ENCODE measurements around the gene SMYD3. TPM values are rescaled to one million over a fixed set of nuclear protein-coding genes. Genes with fewer than 3 reads are reported as not detected.

SMYD3 gene
- total and polyA plus RNA-seq, 9 of the 15 experiments (the other 6 are each of a cell fraction or from before 2014, with no cell fraction given) = 128 to 440 (median 197) TPM

DNA sequence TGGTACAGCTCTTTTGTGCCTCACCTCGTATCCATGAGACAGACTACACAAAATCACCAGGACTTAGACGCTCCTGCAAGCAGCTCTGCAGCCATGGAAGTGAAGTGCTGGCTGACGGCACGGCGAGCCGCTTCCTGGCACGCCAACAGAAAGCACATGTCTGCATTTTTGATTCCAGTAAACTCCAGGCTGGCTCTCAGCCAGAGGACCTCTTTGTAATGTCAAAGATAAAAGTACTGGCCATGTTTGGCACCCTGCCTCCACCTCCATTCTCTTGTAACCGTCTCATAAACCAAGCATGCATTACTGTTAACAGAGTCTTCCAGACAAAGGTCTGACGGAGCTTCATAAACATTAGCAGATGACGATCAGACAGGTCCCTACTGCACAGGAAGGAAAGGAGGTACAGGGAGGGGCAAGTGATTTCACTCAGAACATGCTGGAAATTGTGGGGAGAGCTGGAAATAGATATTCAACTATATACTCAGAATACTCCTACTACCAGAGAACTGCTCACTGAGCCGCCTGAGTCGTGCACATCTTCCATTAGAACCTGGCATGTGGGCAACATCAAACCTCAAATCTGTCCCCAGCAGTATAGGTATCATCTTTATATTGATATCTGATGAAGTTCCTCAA, 632.0 kb downstream of the SMYD3 start (continued):
- TF ChIP-seq RB1 (IDR thresholded peaks at IDR 0.05; ENCODE audit: low read depth) (no peak), ZNF695 (CRISPR knock-in tag; IDR thresholded peaks at IDR 0.05) (no peak), POLR2AphosphoS5 (IDR thresholded peaks at IDR 0.05; ENCODE audit: control insufficient read depth, insufficient read depth, low read depth, low read length) (no peak), ZFPM2 (CRISPR knock-in tag; IDR thresholded peaks at IDR 0.05) (no peak), NR2F6 (CRISPR knock-in tag; IDR thresholded peaks at IDR 0.05) (no peak), ZBED1 (IDR thresholded peaks at IDR 0.05) (no peak), TEAD4 (IDR thresholded peaks at IDR 0.05; ENCODE audit: low read length) (peak; percentile 20; the same call in 1 of the 2 replicates), TEAD4 (CRISPR knock-in tag; IDR thresholded peaks at IDR 0.05; ENCODE audit: borderline replicate concordance) (no peak), NFATC3 (IDR thresholded peaks at IDR 0.05) (no peak), RBM22 (IDR thresholded peaks at IDR 0.05; ENCODE audit: low read depth, low read length, poor library complexity, severe bottlenecking) (peak; percentile 13), MAX (CRISPR knock-in tag; IDR thresholded peaks at IDR 0.05) (peak; percentile 46; the same call in 1 of the 2 replicates), ZBTB34 (CRISPR knock-in tag; IDR thresholded peaks at IDR 0.05) (no peak), CREB1 (IDR thresholded peaks at IDR 0.05) (no peak), CREB1 (CRISPR knock-in tag; IDR thresholded peaks at IDR 0.05) (no peak), MECOM (CRISPR knock-in tag; IDR thresholded peaks at IDR 0.05) (no peak), ARID1B (IDR thresholded peaks at IDR 0.05) (peak; percentile 76), POU5F1 (IDR thresholded peaks at IDR 0.05; ENCODE audit: borderline replicate concordance, low read depth, low read length, partially characterized antibody) (no peak), SMARCB1 (IDR thresholded peaks at IDR 0.05; ENCODE audit: insufficient read length, low read depth) (no peak), SMAD4 (CRISPR knock-in tag; conservative IDR thresholded peaks at IDR 0.05) (peak; percentile 40; the same call in 1 of the 2 replicates), HDAC2 (IDR thresholded peaks at IDR 0.05) (peak; percentile 31; the same call in 1 of the 2 replicates)
- TF ChIP-seq, protein P1, sequence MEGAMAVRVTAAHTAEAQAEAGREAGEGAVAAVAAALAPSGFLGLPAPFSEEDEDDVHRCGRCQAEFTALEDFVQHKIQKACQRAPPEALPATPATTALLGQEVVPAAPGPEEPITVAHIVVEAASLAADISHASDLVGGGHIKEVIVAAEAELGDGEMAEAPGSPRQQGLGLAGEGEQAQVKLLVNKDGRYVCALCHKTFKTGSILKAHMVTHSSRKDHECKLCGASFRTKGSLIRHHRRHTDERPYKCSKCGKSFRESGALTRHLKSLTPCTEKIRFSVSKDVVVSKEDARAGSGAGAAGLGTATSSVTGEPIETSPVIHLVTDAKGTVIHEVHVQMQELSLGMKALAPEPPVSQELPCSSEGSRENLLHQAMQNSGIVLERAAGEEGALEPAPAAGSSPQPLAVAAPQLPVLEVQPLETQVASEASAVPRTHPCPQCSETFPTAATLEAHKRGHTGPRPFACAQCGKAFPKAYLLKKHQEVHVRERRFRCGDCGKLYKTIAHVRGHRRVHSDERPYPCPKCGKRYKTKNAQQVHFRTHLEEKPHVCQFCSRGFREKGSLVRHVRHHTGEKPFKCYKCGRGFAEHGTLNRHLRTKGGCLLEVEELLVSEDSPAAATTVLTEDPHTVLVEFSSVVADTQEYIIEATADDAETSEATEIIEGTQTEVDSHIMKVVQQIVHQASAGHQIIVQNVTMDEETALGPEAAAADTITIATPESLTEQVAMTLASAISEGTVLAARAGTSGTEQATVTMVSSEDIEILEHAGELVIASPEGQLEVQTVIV (CRISPR knock-in tag; IDR thresholded peaks at IDR 0.05; ENCODE audit: borderline replicate concordance) = no peak
- TF ChIP-seq, protein P2, sequence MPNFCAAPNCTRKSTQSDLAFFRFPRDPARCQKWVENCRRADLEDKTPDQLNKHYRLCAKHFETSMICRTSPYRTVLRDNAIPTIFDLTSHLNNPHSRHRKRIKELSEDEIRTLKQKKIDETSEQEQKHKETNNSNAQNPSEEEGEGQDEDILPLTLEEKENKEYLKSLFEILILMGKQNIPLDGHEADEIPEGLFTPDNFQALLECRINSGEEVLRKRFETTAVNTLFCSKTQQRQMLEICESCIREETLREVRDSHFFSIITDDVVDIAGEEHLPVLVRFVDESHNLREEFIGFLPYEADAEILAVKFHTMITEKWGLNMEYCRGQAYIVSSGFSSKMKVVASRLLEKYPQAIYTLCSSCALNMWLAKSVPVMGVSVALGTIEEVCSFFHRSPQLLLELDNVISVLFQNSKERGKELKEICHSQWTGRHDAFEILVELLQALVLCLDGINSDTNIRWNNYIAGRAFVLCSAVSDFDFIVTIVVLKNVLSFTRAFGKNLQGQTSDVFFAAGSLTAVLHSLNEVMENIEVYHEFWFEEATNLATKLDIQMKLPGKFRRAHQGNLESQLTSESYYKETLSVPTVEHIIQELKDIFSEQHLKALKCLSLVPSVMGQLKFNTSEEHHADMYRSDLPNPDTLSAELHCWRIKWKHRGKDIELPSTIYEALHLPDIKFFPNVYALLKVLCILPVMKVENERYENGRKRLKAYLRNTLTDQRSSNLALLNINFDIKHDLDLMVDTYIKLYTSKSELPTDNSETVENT (CRISPR knock-in tag; IDR thresholded peaks at IDR 0.05) = no peak

All from K562 (cell line).